RWPE2 (cell line): ENCODE data around the gene SP140.

Experiments used
- ATAC-seq: fragments of 200-7000 bp; cut with Tn5 transposase; 3 replicates; pipeline ENCODE4 v1.9.1; 2021; ENCODE audit warnings: low read depth
- DNase-seq: peaks from one replicate; pipeline ENCODE4 v3.0.0-alpha.2; 2020; ENCODE audit warnings: low spot score
- H3K27ac ChIP-seq: fragments of 450-650 bp; 2 replicates; pipeline ENCODE4 v1.5.1; 2017; ENCODE audit warnings: mild to moderate bottlenecking; ENCODE audit not compliant: poor library complexity, severe bottlenecking
- H3K27me3 ChIP-seq: fragments of 250-450 bp; sonication (Bioruptor Pico); 2 replicates; pipeline ENCODE4 v1.5.1; 2021; ENCODE audit warnings: mild to moderate bottlenecking, moderate library complexity; ENCODE audit not compliant: insufficient read depth, poor library complexity, severe bottlenecking
- H3K36me3 ChIP-seq: fragments of 250-450 bp; sonication (Bioruptor Pico); 2 replicates; pipeline ENCODE4 v1.5.1; 2020; ENCODE audit warnings: low read depth, mild to moderate bottlenecking, moderate library complexity
- H3K4me1 ChIP-seq: fragments of 250-450 bp; sonication (Bioruptor Pico); 2 replicates; pipeline ENCODE4 v1.5.1; 2021; ENCODE audit warnings: mild to moderate bottlenecking, moderate library complexity; ENCODE audit not compliant: insufficient read depth, poor library complexity, severe bottlenecking
- H3K4me3 ChIP-seq: fragments of 250-450 bp; sonication (Bioruptor Pico); 2 replicates; pipeline ENCODE4 v1.5.1; 2021; ENCODE audit warnings: mild to moderate bottlenecking, moderate library complexity; ENCODE audit not compliant: severe bottlenecking
- H3K9me3 ChIP-seq: fragments of 250-450 bp; sonication (Bioruptor Pico); 2 replicates; pipeline ENCODE4 v1.5.1; 2021; ENCODE audit warnings: mild to moderate bottlenecking, moderate library complexity; ENCODE audit not compliant: severe bottlenecking
- CTCF ChIP-seq: fragments of 450-650 bp; IDR thresholded peaks from one replicate; pipeline ENCODE4 v1.5.1; 2017; ENCODE audit warnings: mild to moderate bottlenecking, moderate library complexity; ENCODE audit not compliant: poor library complexity, severe bottlenecking

SP140 gene

DNA sequence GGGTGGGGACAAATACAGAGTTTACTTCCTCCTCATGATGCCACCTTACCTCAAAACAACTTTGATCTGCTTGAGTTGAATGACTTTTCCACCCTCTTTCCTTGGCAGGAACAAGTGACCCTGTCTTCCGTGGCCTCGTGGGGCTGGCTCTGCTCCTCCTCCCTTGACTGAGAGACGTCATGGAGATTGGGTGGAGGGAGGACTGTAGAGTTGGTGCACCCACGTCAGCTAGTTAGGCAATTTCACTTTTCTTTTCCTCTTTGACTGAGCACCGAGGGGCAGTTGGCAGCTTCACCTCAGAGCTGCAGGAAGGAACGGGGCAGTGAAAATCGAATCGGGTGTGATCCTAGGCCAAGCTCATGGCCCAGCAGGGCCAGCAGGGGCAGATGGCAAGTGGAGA is at the start of gene SP140:
Gene SP140 (plus strand): TSS at position 251 of the 400 bp plus-strand sequence. CDS start 109 bp downstream, at position 360.
- no peaks in the 10 kb centered on the region for H3K36me3 ChIP-seq
- no peak for TF ChIP-seq CTCF
- no peaks in the 10 kb centered on the region for H3K27me3 ChIP-seq
- peaks cover 13% of the 10 kb centered on the region for H3K4me1 ChIP-seq
- DNase-seq: no peak
- H3K9me3 ChIP-seq: peaks cover under 1% of the 10 kb centered on the region
- no peak within 1 kb of the TSS for H3K4me3 ChIP-seq
- H3K27ac ChIP-seq: no peak within 1 kb of the TSS
- ATAC-seq: no peak

DNA sequence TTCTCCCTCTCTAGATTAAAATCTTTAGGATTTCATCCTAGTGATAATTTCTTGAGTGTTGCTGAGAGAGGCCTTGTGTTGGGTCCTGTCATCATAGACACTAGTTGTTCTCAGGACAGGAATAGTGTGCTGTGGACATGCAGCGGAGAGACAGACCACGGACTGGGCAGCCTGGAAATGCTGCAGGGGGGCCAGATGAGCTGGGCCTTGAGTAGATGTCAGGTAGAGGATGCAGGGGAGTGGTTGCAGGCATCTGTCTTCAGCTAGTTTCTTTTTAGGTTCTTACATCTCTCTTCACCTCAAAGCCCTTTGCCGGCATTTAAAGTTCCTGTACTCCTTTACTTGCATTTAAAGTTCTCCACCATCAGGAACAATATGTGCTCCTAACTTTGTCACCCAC is 48.5 kb upstream of the SP140 start:
- Histone ChIP-seq H3K27me3 (no peaks in the 10 kb centered on the region), H3K36me3 (no peaks in the 10 kb centered on the region; the same call in 1 of the 2 replicates), H3K4me1 (no peaks in the 10 kb centered on the region), H3K4me3 (no peak overlapping the region), H3K9me3 (no peaks in the 10 kb centered on the region), H3K27ac (no peak overlapping the region)
- TF ChIP-seq CTCF: no peak
- DNase-seq (no peak), ATAC-seq (no peak)

GRCh38 chr2:230178546-230179485 is 46.7 kb upstream of the SP140 start:
- H3K4me1 ChIP-seq: no peaks in the 10 kb centered on the region
- H3K27me3 ChIP-seq: no peaks in the 10 kb centered on the region
- ATAC-seq: no peak
- H3K9me3 ChIP-seq: no peaks in the 10 kb centered on the region
- no peak overlapping the region for H3K27ac ChIP-seq
- H3K36me3 ChIP-seq: no peaks in the 10 kb centered on the region; the same call in 1 of the 2 replicates
- H3K4me3 ChIP-seq: no peak overlapping the region
- DNase-seq: no peak
- no peak for TF ChIP-seq CTCF

GRCh38 chr2:230179907-230180306 is 45.6 kb upstream of the SP140 start:
- H3K27ac ChIP-seq: no peak overlapping the region
- H3K27me3 ChIP-seq: no peaks in the 10 kb centered on the region
- H3K4me1 ChIP-seq: no peaks in the 10 kb centered on the region
- TF ChIP-seq CTCF: no peak
- H3K36me3 ChIP-seq: no peaks in the 10 kb centered on the region; the same call in 1 of the 2 replicates
- ATAC-seq (no peak), DNase-seq (no peak)
- H3K4me3 ChIP-seq: no peak overlapping the region
- H3K9me3 ChIP-seq: no peaks in the 10 kb centered on the region

DNA sequence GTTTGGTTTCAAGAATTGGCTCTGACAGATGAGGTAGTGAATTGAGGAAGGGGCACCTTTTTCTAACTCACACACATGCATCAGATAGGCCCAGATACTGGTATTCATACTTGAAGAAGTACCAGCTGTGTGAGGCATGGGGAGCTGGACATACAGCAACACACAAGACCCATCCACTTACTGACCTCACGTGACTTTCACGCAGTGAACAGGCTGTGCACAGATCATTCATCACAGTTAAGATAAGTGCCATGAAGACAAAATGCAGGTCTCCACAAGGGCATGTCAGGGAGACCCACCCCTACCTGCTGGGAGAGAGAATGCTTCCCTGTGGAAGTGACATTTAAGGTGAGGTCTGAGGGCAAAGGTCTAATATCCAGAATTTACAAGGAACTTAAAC is 44.3 kb upstream of the SP140 start:
- ATAC-seq (no peak), DNase-seq (no peak)
- no peak overlapping the region for H3K4me3 ChIP-seq
- no peak overlapping the region for H3K27ac ChIP-seq
- H3K4me1 ChIP-seq: no peaks in the 10 kb centered on the region
- no peak for TF ChIP-seq CTCF
- H3K9me3 ChIP-seq: no peaks in the 10 kb centered on the region
- no peaks in the 10 kb centered on the region; the same call in 1 of the 2 replicates for H3K36me3 ChIP-seq
- H3K27me3 ChIP-seq: no peaks in the 10 kb centered on the region
